IMR-90 (cell line): Measurements from ENCODE around the gene HOXC5. TPM values are rescaled to one million over a fixed set of nuclear protein-coding genes. Genes with fewer than 3 reads are reported as not detected.

Experiments used
- ATAC-seq: fragments of 200-7000 bp; cut with Tn5 transposase; 2 replicates; pipeline ENCODE4 v1.9.1; 2020; ENCODE audit warnings: low read depth, mild to moderate bottlenecking, moderate library complexity
- BruUV-seq: library from RNA; stranded (reverse); fragments of 400-500 nt; replicated peaks from 2 replicates; lab custom pipeline; 2021; lab: Mats Ljungman, UMichigan
- CTCF ChIA-PET: fragments of 300-600 bp; formaldehyde crosslinking; extraction: SDS; loops from one replicate; lab custom pipeline; 2021; ENCODE audit warnings: antibody characterized with exemption; lab: Yijun Ruan, JAX
- POLR2A ChIA-PET: fragments of 300-600 bp; sonication (Branson Sonifier 250); formaldehyde crosslinking; loops from one replicate; lab custom pipeline; 2022; ENCODE audit warnings: antibody characterized with exemption; ENCODE audit not compliant: unreplicated experiment; lab: Charles Lee
- DNase-seq: peaks from one replicate; pipeline ENCODE4 v3.0.0; 2013
- H2AFZ ChIP-seq: replicated peaks from 2 replicates; pipeline ENCODE3; 2013; ENCODE audit warnings: low read length, mild to moderate bottlenecking; ENCODE audit not compliant: poor library complexity
- H2AK5ac ChIP-seq: 2 replicates; pipeline ENCODE4 v1.6.1; 2013; ENCODE audit warnings: low read depth, low read length, inconsistent platforms
- H2AK9ac ChIP-seq: replicated peaks from 2 replicates; pipeline ENCODE3; 2013; ENCODE audit warnings: mild to moderate bottlenecking, low read depth, low read length, moderate library complexity; ENCODE audit not compliant: poor library complexity
- H2BK120ac ChIP-seq: 2 replicates; pipeline ENCODE4 v1.6.1; 2013; ENCODE audit warnings: low read depth, low read length, inconsistent platforms
- H2BK15ac ChIP-seq: 3 replicates; pipeline ENCODE4 v1.6.1; 2013; ENCODE audit warnings: low read depth, low read length, inconsistent platforms
- H2BK20ac ChIP-seq: 2 replicates; pipeline ENCODE4 v1.6.1; 2013; ENCODE audit warnings: low read depth, mild to moderate bottlenecking, inconsistent platforms, low read length, moderate library complexity
- H2BK5ac ChIP-seq: 2 replicates; pipeline ENCODE4 v1.6.1; 2013; ENCODE audit warnings: mild to moderate bottlenecking, low read depth, low read length, inconsistent platforms; ENCODE audit not compliant: poor library complexity, severe bottlenecking
- H3K14ac ChIP-seq: replicated peaks from 2 replicates; pipeline ENCODE4 v1.6.1; 2013; ENCODE audit warnings: low read depth, low read length, inconsistent platforms
- H3K18ac ChIP-seq: 2 replicates; pipeline ENCODE4 v1.6.1; 2013; ENCODE audit warnings: low read depth, low read length, control low read depth
- H3K23ac ChIP-seq: 2 replicates; pipeline ENCODE4 v1.6.1; 2013; ENCODE audit warnings: low read depth, low read length, inconsistent platforms
- H3K27ac ChIP-seq: 2 replicates; pipeline ENCODE4 v1.5.1; 2013; ENCODE audit warnings: mild to moderate bottlenecking, control low read depth, low read length; ENCODE audit not compliant: insufficient read depth
- H3K27me3 ChIP-seq: 2 replicates; pipeline ENCODE4 v1.6.1; 2013; ENCODE audit warnings: low read length; ENCODE audit not compliant: control insufficient read depth, insufficient read depth
- H3K36me3 ChIP-seq: 2 replicates; pipeline ENCODE4 v1.6.1; 2013; ENCODE audit warnings: low read length, mixed read lengths; ENCODE audit not compliant: control insufficient read depth, insufficient read depth
- H3K4ac ChIP-seq: 2 replicates; pipeline ENCODE4 v1.6.1; 2013; ENCODE audit warnings: low read depth, low read length, inconsistent platforms
- H3K4me1 ChIP-seq: 2 replicates; pipeline ENCODE4 v1.6.1; 2013; ENCODE audit warnings: low read length, mixed read lengths; ENCODE audit not compliant: control insufficient read depth, insufficient read depth
- H3K4me2 ChIP-seq: 2 replicates; pipeline ENCODE4 v1.6.1; 2013; ENCODE audit warnings: low read depth, mild to moderate bottlenecking, control low read depth, low read length, moderate library complexity
- H3K4me3 ChIP-seq: 2 replicates; pipeline ENCODE4 v1.5.1; 2013; ENCODE audit warnings: low read depth, mild to moderate bottlenecking, control low read depth, low read length, moderate library complexity; ENCODE audit not compliant: insufficient read depth
- H3K56ac ChIP-seq: 2 replicates; pipeline ENCODE4 v1.6.1; 2013; ENCODE audit warnings: low read length, inconsistent platforms; ENCODE audit not compliant: insufficient read depth; ENCODE audit errors: extremely low read depth
- H3K79me1 ChIP-seq, 2 experiments: 2 replicates each; pipeline ENCODE4 v1.6.1; 2013; ENCODE audit warnings: low read length in 2 of 2, inconsistent platforms in 1 of 2, low read depth in 1 of 2
- H3K9ac ChIP-seq: 2 replicates; pipeline ENCODE4 v1.6.1; 2013; ENCODE audit warnings: low read depth, low read length, control low read depth
- H3K9me1 ChIP-seq: 2 replicates; pipeline ENCODE4 v1.6.1; 2013; ENCODE audit warnings: low read length, inconsistent platforms; ENCODE audit not compliant: insufficient read depth
- H3K9me3 ChIP-seq: 2 replicates; pipeline ENCODE4 v1.6.1; 2013; ENCODE audit warnings: low read length; ENCODE audit not compliant: control insufficient read depth, insufficient read depth
- H4K20me1 ChIP-seq: 2 replicates; pipeline ENCODE4 v1.6.1; 2013; ENCODE audit warnings: low read length, inconsistent platforms; ENCODE audit not compliant: insufficient read depth
- H4K5ac ChIP-seq: 2 replicates; pipeline ENCODE4 v1.6.1; 2013; ENCODE audit warnings: mild to moderate bottlenecking, low read depth, low read length, control low read depth
- H4K8ac ChIP-seq, 2 experiments: 2 replicates each; pipeline ENCODE4 v1.6.1; 2013; ENCODE audit warnings: low read depth in 2 of 2, low read length in 2 of 2, control low read depth in 1 of 2, inconsistent platforms in 1 of 2
- H4K91ac ChIP-seq: 2 replicates; pipeline ENCODE4 v1.6.1; 2013; ENCODE audit warnings: low read depth, low read length, inconsistent platforms; ENCODE audit not compliant: insufficient read depth
- BHLHE40 ChIP-seq: fragments of 150-350 bp; IDR thresholded peaks from 2 replicates; pipeline ENCODE4 v1.6.1; 2016; ENCODE audit warnings: mild to moderate bottlenecking, low read depth, low read length
- CHD1 ChIP-seq: IDR thresholded peaks from 2 replicates; pipeline ENCODE4 v1.6.1; 2012; ENCODE audit warnings: low read depth, low read length, improper control_type of control experiment
- FOS ChIP-seq: fragments of 150-350 bp; IDR thresholded peaks from 2 replicates; pipeline ENCODE4 v1.6.1; 2016; ENCODE audit warnings: low read depth, low read length
- MAFK ChIP-seq: IDR thresholded peaks from 2 replicates; pipeline ENCODE4 v1.6.1; 2012; ENCODE audit warnings: low read depth, low read length, improper control_type of control experiment
- MAZ ChIP-seq: IDR thresholded peaks from 2 replicates; pipeline ENCODE4 v1.6.1; 2012; ENCODE audit warnings: low read depth, mild to moderate bottlenecking, low read length, improper control_type of control experiment, moderate library complexity, borderline replicate concordance
- NFE2L2 ChIP-seq: fragments of 150-350 bp; IDR thresholded peaks from 2 replicates; pipeline ENCODE4 v1.6.1; 2016; ENCODE audit warnings: low read depth, mild to moderate bottlenecking, low read length
- POLR2A ChIP-seq: IDR thresholded peaks from 2 replicates; pipeline ENCODE4 v1.6.1; 2012; ENCODE audit warnings: mild to moderate bottlenecking, low read depth, low read length
- RAD21 ChIP-seq: IDR thresholded peaks from 2 replicates; pipeline ENCODE4 v1.6.1; 2012; ENCODE audit warnings: low read length, improper control_type of control experiment
- RCOR1 ChIP-seq: IDR thresholded peaks from 2 replicates; pipeline ENCODE4 v1.6.1; 2012; ENCODE audit warnings: mild to moderate bottlenecking, low read length, improper control_type of control experiment; ENCODE audit not compliant: insufficient replicate concordance
- RFX5 ChIP-seq: IDR thresholded peaks from 2 replicates; pipeline ENCODE4 v1.8.0; 2012; ENCODE audit warnings: low read depth, mild to moderate bottlenecking, low read length, moderate library complexity
- SMC3 ChIP-seq: fragments of 150-350 bp; IDR thresholded peaks from 2 replicates; pipeline ENCODE4 v1.6.1; 2016; ENCODE audit warnings: low read depth, mild to moderate bottlenecking, antibody characterized with exemption, low read length, moderate library complexity
- USF2 ChIP-seq: fragments of 150-350 bp; IDR thresholded peaks from 2 replicates; pipeline ENCODE4 v1.6.1; 2017; ENCODE audit warnings: mild to moderate bottlenecking, antibody characterized with exemption, low read length, low read depth
- WGBS, 2 experiments: methylation state at CpG; one replicate each; pipeline versions ENCODE4 v1.1.5 to v1.1.7; 2013; ENCODE audit warnings: missing lambda C conversion rate in 2 of 2; ENCODE audit not compliant: insufficient read length in 1 of 2; ENCODE audit errors: extremely low coverage in 2 of 2; 5-methylcytosine and 5-hydroxymethylcytosine counted together
- dilution Hi-C: fragments of 300-500 bp; cut with HindIII; formaldehyde crosslinking; loops from one replicate; pipeline ENCODE4 v1.14.3; 2018; ENCODE audit warnings: low sequenced_read_pairs; ENCODE audit not compliant: unreplicated experiment
- in situ Hi-C: fragments of 300-500 bp; cut with MboI; formaldehyde crosslinking; loops from 3 replicates; pipeline ENCODE4 v1.14.3; 2019; ENCODE audit warnings: low sequenced_read_pairs, inconsistent platforms, mixed read lengths
- intact Hi-C: fragments of 100-400 bp; cut with micrococcal nuclease; formaldehyde crosslinking; loops from 2 replicates; pipeline ENCODE4 v1.10.0; 2022
- polyA plus RNA-seq, 3 experiments: library from polyadenylated mRNA; depleted of rRNA; stranded (reverse); fragments of >200 nt; gene quantifications; 2 replicates each; pipeline ENCODE4 v1.2.3, GENCODE V29; 2012; ENCODE audit warnings: low replicate concordance in 1 of 3
- total RNA-seq: library from RNA; depleted of rRNA; stranded (reverse); fragments of >200 nt; gene quantifications from 2 replicates; pipeline ENCODE4 v1.2.3, GENCODE V29; 2012
- TF ChIP-seq, protein P1 (sequence below): fragments of 150-350 bp; IDR thresholded peaks from 2 replicates; pipeline ENCODE4 v1.6.1; 2016; ENCODE audit warnings: low read depth, mild to moderate bottlenecking, low read length, moderate library complexity, borderline replicate concordance

The HOXC5 gene
- total and polyA plus RNA-seq, 2 of the 4 experiments (the other 2 are of a cell fraction) = not detected

DNA sequence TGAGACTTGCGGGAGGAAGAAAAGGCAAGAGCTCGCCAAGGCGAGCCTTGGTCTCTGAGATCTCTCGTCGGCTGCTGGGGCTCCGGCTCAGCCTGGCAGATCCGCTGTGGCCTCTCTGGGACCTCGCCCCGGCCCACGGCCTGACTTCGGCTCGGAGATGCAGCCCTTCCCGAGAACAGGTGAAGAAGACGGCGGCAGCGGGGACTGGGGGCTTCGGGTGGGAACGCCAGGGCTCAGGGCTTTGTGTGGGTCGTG lies 38.9 kb upstream of the HOXC5 start:
- in situ Hi-C loops = loop anchor here (10.0 kb wide), 2 partner anchors 229 to 381 kb away; no protein-coding TSS in a partner anchor
- H2BK20ac ChIP-seq = no peak overlapping the region
- dilution Hi-C loops = no loop called here
- 4% methylated on average over 10 of the region's 19 CpGs; no CpG with 5 or more reads in 1 of the 2 experiments for WGBS, 2 experiments
- H2BK5ac ChIP-seq = no peak overlapping the region
- no peak overlapping the region for H3K4ac ChIP-seq
- TF ChIP-seq RFX5 = no peak
- no peak for TF ChIP-seq MAZ
- no peak for TF ChIP-seq FOS
- no peak for TF ChIP-seq MAFK
- TF ChIP-seq USF2 = no peak
- TF ChIP-seq RAD21 = no peak
- no peak for TF ChIP-seq BHLHE40
- no peak for TF ChIP-seq CHD1
- TF ChIP-seq POLR2A = no peak
- no peak for TF ChIP-seq SMC3
- no peak for TF ChIP-seq RCOR1
- TF ChIP-seq, protein P1, sequence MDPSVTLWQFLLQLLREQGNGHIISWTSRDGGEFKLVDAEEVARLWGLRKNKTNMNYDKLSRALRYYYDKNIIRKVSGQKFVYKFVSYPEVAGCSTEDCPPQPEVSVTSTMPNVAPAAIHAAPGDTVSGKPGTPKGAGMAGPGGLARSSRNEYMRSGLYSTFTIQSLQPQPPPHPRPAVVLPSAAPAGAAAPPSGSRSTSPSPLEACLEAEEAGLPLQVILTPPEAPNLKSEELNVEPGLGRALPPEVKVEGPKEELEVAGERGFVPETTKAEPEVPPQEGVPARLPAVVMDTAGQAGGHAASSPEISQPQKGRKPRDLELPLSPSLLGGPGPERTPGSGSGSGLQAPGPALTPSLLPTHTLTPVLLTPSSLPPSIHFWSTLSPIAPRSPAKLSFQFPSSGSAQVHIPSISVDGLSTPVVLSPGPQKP = no peak
- TF ChIP-seq NFE2L2 = no peak
- H3K14ac ChIP-seq = no peak overlapping the region
- H3K36me3 ChIP-seq = no peaks in the 10 kb centered on the region
- H3K56ac ChIP-seq = no peak overlapping the region
- H3K4me1 ChIP-seq = peaks cover 3% of the 10 kb centered on the region; the same call in 1 of the 2 replicates
- no peak overlapping the region for H2AK9ac ChIP-seq
- H2BK15ac ChIP-seq = no peak overlapping the region
- no peak overlapping the region for H3K4me2 ChIP-seq
- H3K4me3 ChIP-seq = no peak overlapping the region
- H2AK5ac ChIP-seq = no peak overlapping the region
- H2BK120ac ChIP-seq = no peak overlapping the region
- H4K8ac ChIP-seq = no peak overlapping the region
- H3K79me1 ChIP-seq = no peaks in the 10 kb centered on the region
- no peak overlapping the region for H4K91ac ChIP-seq
- ATAC-seq = no peak
- no TSS peak for BruUV-seq
- H3K9ac ChIP-seq = no peak overlapping the region
- no peak for DNase-seq
- no peak overlapping the region for H3K18ac ChIP-seq
- H3K27ac ChIP-seq = no peak overlapping the region
- ChIA-PET CTCF (no interaction called here), POLR2A (no interaction called here)
- no peak overlapping the region for H3K23ac ChIP-seq
- no peak overlapping the region for H2AFZ ChIP-seq
- peaks cover 19% of the 10 kb centered on the region for H3K9me3 ChIP-seq
- intact Hi-C loops = no loop called here
- H3K9me1 ChIP-seq = no peaks in the 10 kb centered on the region
- H4K20me1 ChIP-seq = no peaks in the 10 kb centered on the region; the same call in 1 of the 2 replicates
- H3K27me3 ChIP-seq = peaks cover 98% of the 10 kb centered on the region
- no peak overlapping the region for H4K5ac ChIP-seq
